NCI-H1417 treated with DMSO at 0.1 percent for 48 hours (cell line): ENCODE results near the gene MIPOL1.
A peak's percentile ranks its signal among the peaks of the same experiment; 100 is the strongest.
"Not testable (repeated sequence)": the region's sequence is repeated elsewhere in the genome, so short reads cannot be mapped to it uniquely, and the experiment has no call there.

Experiments
- DNase-seq: peaks from one replicate; lab custom pipeline; 2025; lab: John Stamatoyannopoulos, UW

MIPOL1 gene

GRCh38 chr14:37401093-37401492 is 203.4 kb downstream of the MIPOL1 start:
- DNase-seq, result no peak

- DNase-seq, result no peak
Measured at GRCh38 chr14:37403626-37404025, 205.9 kb downstream of the MIPOL1 start.

GRCh38 chr14:37406095-37406494 is 208.4 kb downstream of the MIPOL1 start:
- no peak for DNase-seq

GRCh38 chr14:37411079-37411735 is 213.5 kb downstream of the MIPOL1 start:
- DNase-seq, result no peak

DNA sequence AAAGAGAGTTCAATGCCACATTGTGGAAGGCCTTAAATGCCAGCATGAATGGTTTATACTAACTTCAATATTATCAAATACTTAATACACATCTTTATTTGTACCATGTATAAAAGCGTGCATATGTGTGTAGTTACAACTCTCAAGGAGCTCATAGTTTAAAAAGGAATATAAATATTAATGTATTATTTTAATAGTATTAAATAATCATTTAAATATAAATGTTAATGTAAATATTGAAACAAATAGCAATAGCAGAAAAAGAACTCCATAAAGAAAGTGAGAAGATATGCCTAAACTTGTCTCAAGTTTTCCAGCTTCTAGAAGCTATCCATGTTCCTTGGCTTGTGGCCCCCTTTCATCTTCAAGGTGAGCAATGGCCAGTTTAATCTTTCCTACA is 215.3 kb downstream of the MIPOL1 start:
- DNase-seq, result no peak

DNA sequence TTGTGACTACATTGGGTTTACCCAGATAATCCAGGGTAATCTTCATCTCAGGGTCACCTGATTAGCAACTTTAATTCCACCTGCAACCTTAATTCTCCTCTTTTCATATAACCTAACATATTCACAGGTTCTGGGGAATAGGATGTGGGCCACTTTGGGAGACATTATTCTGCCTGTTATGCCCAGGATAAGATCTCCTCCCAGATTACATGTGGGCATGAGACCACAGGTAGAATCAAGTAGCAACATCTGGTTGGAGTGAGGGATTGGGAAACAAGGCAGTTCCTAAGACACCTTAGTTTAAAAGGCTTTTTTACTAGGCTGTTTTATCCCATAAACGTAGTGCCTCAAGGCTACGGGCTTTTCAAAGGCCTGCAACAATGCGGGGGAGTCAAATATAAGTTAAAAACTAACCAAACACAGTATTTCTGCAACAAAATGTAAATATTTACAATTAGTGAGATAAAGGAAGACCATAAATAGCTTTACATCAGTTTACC is 215.8 kb downstream of the MIPOL1 start:
- no peak for DNase-seq

GRCh38 chr14:37416264-37416663 is 218.5 kb downstream of the MIPOL1 start:
- DNase-seq, result no peak

DNA sequence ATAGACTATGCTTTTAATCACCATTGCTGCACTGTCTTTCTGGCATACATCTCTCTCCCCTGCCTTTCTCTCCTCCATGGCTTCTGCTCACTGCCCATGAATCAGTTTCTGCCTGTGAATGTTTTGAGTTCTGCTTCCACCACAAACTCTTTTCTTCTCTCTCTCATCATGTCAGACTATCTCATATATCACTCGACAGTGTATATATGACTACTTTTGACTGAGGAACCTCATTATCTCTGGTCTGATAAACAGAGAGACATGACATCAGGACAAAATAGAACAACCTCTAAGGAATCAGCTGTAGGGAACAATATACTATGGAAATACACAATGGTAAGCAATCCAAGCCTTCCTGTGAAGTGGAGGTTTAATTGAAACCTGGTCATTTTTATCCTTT is 219.4 kb downstream of the MIPOL1 start:
- DNase-seq, result no peak

- DNase-seq, result no peak
Measured at GRCh38 chr14:37417833-37418232, 220.1 kb downstream of the MIPOL1 start.

DNA sequence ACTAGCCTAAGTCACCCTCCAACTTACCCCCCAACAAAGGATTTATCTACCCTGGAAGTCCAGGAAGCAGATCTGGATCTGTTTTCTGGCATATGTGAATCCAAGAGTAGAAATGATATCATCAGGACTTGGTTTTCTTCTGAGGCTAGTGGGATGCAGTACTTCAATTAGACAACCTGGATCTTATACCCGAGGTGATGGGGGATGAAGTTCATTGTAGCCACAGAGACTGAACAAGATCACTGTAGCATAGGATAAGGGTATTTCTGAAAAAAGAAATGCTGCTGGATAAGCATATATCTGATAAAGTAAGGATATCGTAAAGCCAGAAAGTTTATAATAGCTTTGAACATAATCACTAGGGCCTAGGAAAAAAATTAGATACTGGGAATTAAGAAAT is 222.9 kb downstream of the MIPOL1 start:
- DNase-seq, result no peak

- DNase-seq, result no peak
Measured at GRCh38 chr14:37422319-37422718, 224.6 kb downstream of the MIPOL1 start.

DNA sequence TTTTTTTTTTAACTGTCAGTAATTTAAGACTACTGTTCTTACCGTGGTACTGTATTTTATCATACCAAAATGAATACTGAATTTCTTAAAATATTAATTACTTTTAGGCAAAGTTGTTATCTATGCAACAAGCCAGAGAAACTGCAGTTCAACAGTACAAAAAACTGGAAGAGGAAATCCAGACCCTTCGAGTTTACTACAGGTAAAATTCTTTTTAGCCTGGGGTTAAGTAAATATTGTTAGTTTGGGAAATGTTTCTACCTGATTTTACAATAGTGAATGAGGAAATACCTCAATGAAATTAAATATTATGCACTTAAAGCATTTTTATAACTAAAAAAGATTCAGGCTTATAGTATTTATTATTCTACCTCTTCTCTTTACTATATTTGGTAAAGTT is 225.0 kb downstream of the MIPOL1 start:
- DNase-seq, result no peak

- no peak for DNase-seq
Measured at GRCh38 chr14:37428954-37429353, 231.2 kb downstream of the MIPOL1 start.

DNA sequence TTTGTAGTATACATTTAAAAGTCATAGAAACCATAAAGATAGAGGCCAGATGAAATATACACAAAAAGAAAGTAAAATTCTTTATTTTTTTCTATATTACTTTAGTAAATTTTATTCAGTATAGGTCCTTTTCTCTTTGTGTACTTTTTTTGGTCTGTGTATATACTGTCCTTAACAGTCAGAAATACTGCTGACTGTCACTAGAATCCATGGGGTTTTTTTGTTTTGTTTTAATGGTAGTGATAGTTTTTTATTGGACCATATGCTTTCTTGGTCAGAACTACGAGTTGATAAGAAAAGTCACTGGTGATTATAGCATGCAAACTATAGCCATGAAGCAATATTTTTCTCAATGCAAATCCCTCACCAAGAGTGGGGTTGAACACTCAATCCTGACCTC is 231.9 kb downstream of the MIPOL1 start:
- DNase-seq, result no peak

GRCh38 chr14:37434867-37435266 is 237.1 kb downstream of the MIPOL1 start:
- DNase-seq, result no peak

- peak; percentile 59 for DNase-seq
Measured at GRCh38 chr14:37436519-37436918, 238.8 kb downstream of the MIPOL1 start.

DNA sequence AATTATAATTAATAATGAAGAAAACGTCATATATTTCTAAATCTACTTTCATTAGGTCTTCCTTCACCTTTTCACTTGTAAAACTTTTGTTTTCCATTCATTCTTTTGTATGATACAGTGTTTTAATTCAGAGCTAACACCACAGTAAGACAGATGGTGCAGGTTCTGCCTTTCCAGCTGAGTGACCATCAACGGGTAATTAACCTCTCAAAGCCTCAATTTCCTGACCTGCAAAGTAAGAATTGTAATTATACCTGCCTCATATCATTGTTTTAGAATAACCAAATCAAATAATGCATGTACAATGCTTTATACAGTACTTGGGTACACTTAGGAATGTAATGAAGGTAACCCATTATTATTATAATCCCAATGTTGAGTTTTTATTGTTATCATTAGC is 239.8 kb downstream of the MIPOL1 start:
- DNase-seq, result peak; percentile 93

- DNase-seq, result no peak
Measured at GRCh38 chr14:37438444-37438843, 240.7 kb downstream of the MIPOL1 start.

- DNase-seq, result no peak
Measured at GRCh38 chr14:37443461-37443860, 245.7 kb downstream of the MIPOL1 start.

- no peak for DNase-seq
Measured at GRCh38 chr14:37447883-37448391, 250.2 kb downstream of the MIPOL1 start.

- DNase-seq, result no peak
Measured at GRCh38 chr14:37452323-37452722, 254.6 kb downstream of the MIPOL1 start.

- DNase-seq, result no peak
Measured at GRCh38 chr14:37453985-37454384, 256.2 kb downstream of the MIPOL1 start.

DNA sequence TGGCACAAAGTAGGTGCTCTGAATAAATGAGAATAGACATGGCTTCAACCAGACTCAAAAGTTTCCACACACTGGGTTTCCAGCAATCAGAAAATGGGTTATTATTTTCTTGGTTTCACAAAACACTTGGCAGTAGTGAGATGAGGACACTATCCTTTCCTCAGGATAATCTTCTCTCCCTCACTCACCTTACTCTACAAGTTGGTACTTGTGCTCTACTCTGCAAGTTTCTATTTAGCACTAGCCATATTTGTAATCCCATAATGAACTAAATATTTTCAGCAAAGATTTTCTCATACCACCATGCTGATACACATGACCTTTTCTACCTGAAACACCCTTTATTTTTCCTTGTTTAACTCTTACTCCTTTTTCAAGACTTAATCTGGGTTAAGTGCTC is 259.6 kb downstream of the MIPOL1 start:
- DNase-seq, result no peak

DNA sequence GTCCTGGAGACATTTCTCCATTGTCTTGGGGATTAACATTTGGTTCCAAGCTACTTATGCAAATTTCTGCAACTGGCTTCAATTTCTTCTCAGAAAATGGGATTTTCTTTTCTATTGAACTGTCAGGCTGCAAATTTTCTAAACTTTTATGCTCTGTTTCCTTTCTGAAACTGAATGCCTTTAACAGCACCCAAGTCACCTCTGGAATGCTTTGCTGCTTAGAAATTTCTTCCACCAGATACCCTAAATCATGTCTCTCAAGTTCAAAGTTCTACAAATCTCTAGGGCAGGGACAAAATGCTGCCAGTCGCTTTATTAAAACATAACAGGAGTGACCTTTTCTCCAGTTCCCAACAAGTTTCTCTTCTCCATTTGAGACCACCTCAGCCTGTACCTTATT is 264.7 kb downstream of the MIPOL1 start:
- not testable (repeated sequence) for DNase-seq
